Caco-2 (cell line): ENCODE results near the gene RERE. TPM values are rescaled to one million over a fixed set of nuclear protein-coding genes. Genes with fewer than 3 reads are reported as not detected.

Source experiments
- BruUV-seq: library from RNA; stranded (reverse); fragments of 400-500 nt; replicated peaks from 2 replicates; lab custom pipeline; 2021; lab: Mats Ljungman, UMichigan
- CTCF ChIA-PET: fragments of 300-600 bp; sonication (Branson Sonifier 250); formaldehyde crosslinking; loops from one replicate; lab custom pipeline; 2022; ENCODE audit warnings: antibody characterized with exemption; lab: Charles Lee
- POLR2A ChIA-PET: fragments of 300-600 bp; sonication (Branson Sonifier 250); formaldehyde crosslinking; loops from one replicate; lab custom pipeline; 2022; ENCODE audit warnings: antibody characterized with exemption; lab: Charles Lee
- DNase-seq, 2 experiments: peaks; one replicate each; pipeline versions ENCODE4 v3.0.0 to v3.0.0-alpha.2; 2020 to 2022
- H3K27me3 ChIP-seq: replicated peaks from 2 replicates; pipeline ENCODE4 v1.6.0; 2011; ENCODE audit warnings: low read length; ENCODE audit not compliant: control insufficient read depth, insufficient read depth
- H3K36me3 ChIP-seq: 2 replicates; pipeline ENCODE4 v1.5.1; 2011; ENCODE audit warnings: low read length; ENCODE audit not compliant: control insufficient read depth, insufficient read depth
- H3K4me1 ChIP-seq: fragments of 250-450 bp; sonication (Bioruptor Pico); 2 replicates; pipeline ENCODE4 v1.5.1; 2020; ENCODE audit warnings: mild to moderate bottlenecking
- H3K4me3 ChIP-seq: 2 replicates; pipeline ENCODE4 v1.5.1; 2011; ENCODE audit warnings: low read depth, mild to moderate bottlenecking, control low read depth, low read length
- H3K9me3 ChIP-seq: fragments of 250-450 bp; sonication (Bioruptor Pico); 2 replicates; pipeline ENCODE4 v1.5.1; 2020; ENCODE audit warnings: mild to moderate bottlenecking, moderate library complexity
- H3K27ac Mint-ChIP-seq: one replicate; pipeline ENCODE4 v1.8.0; 2022; ENCODE audit warnings: mixed read lengths; ENCODE audit not compliant: unreplicated experiment
- H3K27me3 Mint-ChIP-seq: one replicate; pipeline ENCODE4 v1.8.0; 2022; ENCODE audit warnings: mixed read lengths; ENCODE audit not compliant: insufficient read depth, unreplicated experiment
- H3K36me3 Mint-ChIP-seq: one replicate; pipeline ENCODE4 v1.8.0; 2022; ENCODE audit warnings: mild to moderate bottlenecking, mixed read lengths; ENCODE audit not compliant: insufficient read depth, unreplicated experiment
- H3K4me1 Mint-ChIP-seq: one replicate; pipeline ENCODE4 v1.8.0; 2022; ENCODE audit warnings: low read depth, mixed read lengths; ENCODE audit not compliant: unreplicated experiment
- H3K4me3 Mint-ChIP-seq: one replicate; pipeline ENCODE4 v1.8.0; 2022; ENCODE audit warnings: mild to moderate bottlenecking, moderate library complexity, mixed read lengths; ENCODE audit not compliant: unreplicated experiment
- H3K9me3 Mint-ChIP-seq: one replicate; pipeline ENCODE4 v1.8.0; 2022; ENCODE audit warnings: mixed read lengths; ENCODE audit not compliant: unreplicated experiment
- CTCF ChIP-seq, 2 experiments: fragments of 200-600 bp in 1 of 2; IDR thresholded peaks; 1 replicate in 1 of 2; 2 replicates in 1 of 2; pipeline versions ENCODE4 v1.5.1 to v1.8.0; 2011 to 2022; ENCODE audit warnings: antibody characterized with exemption in 1 of 2, control low read depth in 1 of 2, inconsistent platforms in 1 of 2, low read depth in 1 of 2, low read length in 1 of 2, mild to moderate bottlenecking in 1 of 2, moderate library complexity in 1 of 2; ENCODE audit not compliant: insufficient read depth in 1 of 2, severe bottlenecking in 1 of 2, unreplicated experiment in 1 of 2
- intact Hi-C: fragments of 100-400 bp; cut with micrococcal nuclease; formaldehyde crosslinking; loops from one replicate; pipeline ENCODE4 v1.10.0; 2022; ENCODE audit not compliant: unreplicated experiment
- total RNA-seq: library from RNA; stranded (reverse); gene quantifications from 2 replicates; pipeline ENCODE4 v1.2.3, GENCODE V29; 2022

Gene RERE
- total RNA-seq, 1 experiment from 2014 or later = 85.2 TPM

- Histone ChIP-seq H3K4me3 (peak overlapping the region; percentile 84), H3K9me3 (no peaks in the 10 kb centered on the region), H3K4me1 (peaks cover 9% of the 10 kb centered on the region; the same call in 1 of the 2 replicates), H3K27me3 (no peaks in the 10 kb centered on the region), H3K36me3 (no peaks in the 10 kb centered on the region)
- CTCF ChIA-PET = interaction anchor here (0.6 kb wide), 1 partner anchor 31 kb away, joined by 3 read pairs; no protein-coding TSS in a partner anchor
- peak overlapping the region; percentile 92 for H3K4me3 Mint-ChIP-seq
- POLR2A ChIA-PET = interaction anchor here (0.7 to 1.0 kb wide), 4 partner anchors 27 to 244 kb away, joined by 3 to 14 read pairs (median 8); no protein-coding TSS in a partner anchor
- BruUV-seq = no TSS peak
- TF ChIP-seq CTCF (IDR thresholded peaks at IDR 0.05; ENCODE audit: insufficient read depth in 1 of 2, low read depth in 1 of 2, low read length in 1 of 2, severe bottlenecking in 1 of 2, unreplicated experiment in 1 of 2) = no peak
- no peaks in the 10 kb centered on the region for H3K9me3 Mint-ChIP-seq
- H3K27ac Mint-ChIP-seq = peak overlapping the region; percentile 92
- H3K36me3 Mint-ChIP-seq = peaks cover 18% of the 10 kb centered on the region
- intact Hi-C loops = no loop called here
- DNase-seq = peak in 1 of 2 experiments; percentile 26
- peaks cover 33% of the 10 kb centered on the region for H3K4me1 Mint-ChIP-seq
- H3K27me3 Mint-ChIP-seq = no peaks in the 10 kb centered on the region
Observed at GRCh38 chr1:8816831-8817411, 519 bp downstream of the RERE start.

GRCh38 chr1:8816264-8816663 is 1.2 kb downstream of the RERE start:
- Histone ChIP-seq H3K9me3 (no peaks in the 10 kb centered on the region), H3K4me3 (peak overlapping the region; percentile 84), H3K36me3 (no peaks in the 10 kb centered on the region), H3K4me1 (peaks cover 9% of the 10 kb centered on the region; the same call in 1 of the 2 replicates), H3K27me3 (no peaks in the 10 kb centered on the region)
- H3K27me3 Mint-ChIP-seq = no peaks in the 10 kb centered on the region
- BruUV-seq = no TSS peak
- no peak for DNase-seq
- no peaks in the 10 kb centered on the region for H3K9me3 Mint-ChIP-seq
- peak overlapping the region; percentile 92 for H3K27ac Mint-ChIP-seq
- peak overlapping the region; percentile 92 for H3K4me3 Mint-ChIP-seq
- peaks cover 18% of the 10 kb centered on the region for H3K36me3 Mint-ChIP-seq
- CTCF ChIA-PET = interaction anchor here (1.9 kb wide), 1 partner anchor 32 kb away, joined by 10 read pairs; no protein-coding TSS in a partner anchor
- H3K4me1 Mint-ChIP-seq = peaks cover 33% of the 10 kb centered on the region
- TF ChIP-seq CTCF (IDR thresholded peaks at IDR 0.05; ENCODE audit: insufficient read depth in 1 of 2, low read depth in 1 of 2, low read length in 1 of 2, severe bottlenecking in 1 of 2, unreplicated experiment in 1 of 2) = no peak
- POLR2A ChIA-PET = interaction anchor here (0.8 kb wide), 1 partner anchor 14 kb away, joined by 3 read pairs; no protein-coding TSS in a partner anchor
- intact Hi-C loops = no loop called here

GRCh38 chr1:8815582-8816151 is 1.8 kb downstream of the RERE start:
- no peak for TF ChIP-seq CTCF (IDR thresholded peaks at IDR 0.05; ENCODE audit: insufficient read depth in 1 of 2, low read depth in 1 of 2, low read length in 1 of 2, severe bottlenecking in 1 of 2, unreplicated experiment in 1 of 2)
- intact Hi-C loops = no loop called here
- DNase-seq = no peak
- no peaks in the 10 kb centered on the region for H3K27me3 ChIP-seq
- no TSS peak for BruUV-seq
- ChIA-PET POLR2A (interaction anchor here (0.8 kb wide), 1 partner anchor 13 kb away, joined by 3 read pairs; no protein-coding TSS in a partner anchor), CTCF (interaction anchor here (1.9 kb wide), 1 partner anchor 33 kb away, joined by 10 read pairs; no protein-coding TSS in a partner anchor)
- Mint-ChIP-seq H3K27ac (peak overlapping the region; percentile 92), H3K4me1 (peaks cover 33% of the 10 kb centered on the region), H3K9me3 (no peaks in the 10 kb centered on the region), H3K36me3 (peaks cover 18% of the 10 kb centered on the region), H3K4me3 (peak overlapping the region; percentile 92), H3K27me3 (no peaks in the 10 kb centered on the region)
- peaks cover 9% of the 10 kb centered on the region; the same call in 1 of the 2 replicates for H3K4me1 ChIP-seq
- H3K9me3 ChIP-seq = no peaks in the 10 kb centered on the region
- no peaks in the 10 kb centered on the region for H3K36me3 ChIP-seq
- peak overlapping the region; percentile 84 for H3K4me3 ChIP-seq
